ENCODE measurements around the gene VRK2.

The VRK2 gene

GRCh38 chr2:58046585-58047372 is at the start of gene VRK2:
Gene VRK2 (plus strand): TSS chr2:58046806. CDS start chr2:58048832, 2,026 bp downstream.
- DNase-seq (ENCODE audit: low read depth): peak; percentile 66

GRCh38 chr2:58006256-58006951 is 40.2 kb upstream of the VRK2 start:
- no peak for DNase-seq (ENCODE audit: low read depth)

GRCh38 chr2:58006952-58007284 is 39.7 kb upstream of the VRK2 start:
- DNase-seq (ENCODE audit: low read depth): no peak

GRCh38 chr2:58010599-58010998 is 36.0 kb upstream of the VRK2 start:
- no peak for DNase-seq (ENCODE audit: low read depth)

GRCh38 chr2:58019229-58019628 is 27.4 kb upstream of the VRK2 start:
- DNase-seq (ENCODE audit: low read depth): no peak

GRCh38 chr2:58025150-58025933 is 21.3 kb upstream of the VRK2 start:
- DNase-seq (ENCODE audit: low read depth): no peak

- no peak for DNase-seq (ENCODE audit: low read depth)
These were observed 19.6 kb upstream of the VRK2 start for GRCh38 chr2:58027029-58027428.

GRCh38 chr2:58030771-58031170 is 15.8 kb upstream of the VRK2 start:
- DNase-seq (ENCODE audit: low read depth): no peak

GRCh38 chr2:58032016-58032763 is 14.4 kb upstream of the VRK2 start:
- no peak for DNase-seq (ENCODE audit: low read depth)

GRCh38 chr2:58032764-58033080 is 13.9 kb upstream of the VRK2 start:
- no peak for DNase-seq (ENCODE audit: low read depth)

GRCh38 chr2:58033530-58033929 is 13.1 kb upstream of the VRK2 start:
- DNase-seq (ENCODE audit: low read depth): no peak

- DNase-seq (ENCODE audit: low read depth): no peak
These were observed 11.3 kb upstream of the VRK2 start for GRCh38 chr2:58035352-58035751.

GRCh38 chr2:58039170-58039611 is 7.4 kb upstream of the VRK2 start:
- DNase-seq (ENCODE audit: low read depth): no peak

GRCh38 chr2:58042486-58042970 is 4.1 kb upstream of the VRK2 start:
- DNase-seq (ENCODE audit: low read depth): no peak

GRCh38 chr2:58044145-58044544 is 2.5 kb upstream of the VRK2 start:
- no peak for DNase-seq (ENCODE audit: low read depth)

- no peak for DNase-seq (ENCODE audit: low read depth)
These were observed 849 bp upstream of the VRK2 start for GRCh38 chr2:58045580-58046334.

- no peak for DNase-seq (ENCODE audit: low read depth)
These were observed 346 bp upstream of the VRK2 start for GRCh38 chr2:58046335-58046584.

- DNase-seq (ENCODE audit: low read depth): no peak
These were observed 848 bp downstream of the VRK2 start for GRCh38 chr2:58047373-58047935.

- DNase-seq (ENCODE audit: low read depth): no peak
These were observed 1.4 kb downstream of the VRK2 start for GRCh38 chr2:58047961-58048360.

GRCh38 chr2:58051445-58051844 is 4.8 kb downstream of the VRK2 start:
- DNase-seq (ENCODE audit: low read depth): no peak

- no peak for DNase-seq (ENCODE audit: low read depth)
These were observed 6.4 kb downstream of the VRK2 start for GRCh38 chr2:58052978-58053377.

All from stimulated activated CD8-positive, alpha-beta memory T cell treated with anti-CD3 and anti-CD28 coated beads, Interleukin-12 subunit alpha, Interleukin-12 subunit beta, amount 100 ng/mL, for 1 hour (primary cell).